Astrocyte (in vitro differentiated cells and primary cell): ENCODE measurements around the gene GREM1.

Experiments
- CTCF ChIP-seq: IDR thresholded peaks from 2 replicates; pipeline ENCODE4 v1.5.1; 2011; ENCODE audit warnings: low read depth, mild to moderate bottlenecking, inconsistent platforms, low read length, moderate library complexity; ENCODE audit not compliant: insufficient read depth
- EZH2 ChIP-seq: IDR thresholded peaks from 2 replicates; pipeline ENCODE4 v1.6.1; 2012; ENCODE audit warnings: mild to moderate bottlenecking, low read length, inconsistent platforms; ENCODE audit not compliant: insufficient read depth

- no peak for TF ChIP-seq CTCF
- no peak for TF ChIP-seq EZH2
These were observed 48.9 kb upstream of the GREM1 start for GRCh38 chr15:32668942-32669341.
